Duodenal mucosa (tissue), 2 donors: ENCODE results near the gene CTRB1.
"Not testable (repeated sequence)": the region's sequence is repeated elsewhere in the genome, so short reads cannot be mapped to it uniquely, and the experiment has no call there.

Experiments used
- H3K27ac ChIP-seq: one replicate; pipeline ENCODE4 v1.7.0; 2013; ENCODE audit warnings: low read depth, low read length
- H3K27me3 ChIP-seq, 2 donors: one replicate each; pipeline ENCODE4 v1.7.0; 2013; ENCODE audit warnings: low read length in 2 of 2, control low read depth in 1 of 2; ENCODE audit not compliant: insufficient read depth in 2 of 2, control insufficient read depth in 1 of 2
- H3K36me3 ChIP-seq, 2 donors: one replicate each; pipeline ENCODE4 v1.7.0; 2013; ENCODE audit warnings: low read length in 2 of 2, control low read depth in 1 of 2; ENCODE audit not compliant: insufficient read depth in 2 of 2, control insufficient read depth in 1 of 2
- H3K4me1 ChIP-seq, 2 donors: one replicate each; pipeline ENCODE4 v1.7.0; 2013; ENCODE audit warnings: low read length in 2 of 2, control low read depth in 1 of 2; ENCODE audit not compliant: insufficient read depth in 2 of 2, control insufficient read depth in 1 of 2
- H3K4me3 ChIP-seq, 2 donors: one replicate each; pipeline ENCODE4 v1.7.0; 2013; ENCODE audit warnings: low read length in 2 of 2, low read depth in 1 of 2
- H3K9ac ChIP-seq, 2 donors: one replicate each; pipeline ENCODE4 v1.7.0; 2013; ENCODE audit warnings: low read length in 2 of 2, low read depth in 1 of 2
- H3K9me3 ChIP-seq, 2 donors: one replicate each; pipeline ENCODE4 v1.7.0; 2013; ENCODE audit warnings: low read length in 2 of 2, control low read depth in 1 of 2; ENCODE audit not compliant: control insufficient read depth in 1 of 2

Gene CTRB1

DNA sequence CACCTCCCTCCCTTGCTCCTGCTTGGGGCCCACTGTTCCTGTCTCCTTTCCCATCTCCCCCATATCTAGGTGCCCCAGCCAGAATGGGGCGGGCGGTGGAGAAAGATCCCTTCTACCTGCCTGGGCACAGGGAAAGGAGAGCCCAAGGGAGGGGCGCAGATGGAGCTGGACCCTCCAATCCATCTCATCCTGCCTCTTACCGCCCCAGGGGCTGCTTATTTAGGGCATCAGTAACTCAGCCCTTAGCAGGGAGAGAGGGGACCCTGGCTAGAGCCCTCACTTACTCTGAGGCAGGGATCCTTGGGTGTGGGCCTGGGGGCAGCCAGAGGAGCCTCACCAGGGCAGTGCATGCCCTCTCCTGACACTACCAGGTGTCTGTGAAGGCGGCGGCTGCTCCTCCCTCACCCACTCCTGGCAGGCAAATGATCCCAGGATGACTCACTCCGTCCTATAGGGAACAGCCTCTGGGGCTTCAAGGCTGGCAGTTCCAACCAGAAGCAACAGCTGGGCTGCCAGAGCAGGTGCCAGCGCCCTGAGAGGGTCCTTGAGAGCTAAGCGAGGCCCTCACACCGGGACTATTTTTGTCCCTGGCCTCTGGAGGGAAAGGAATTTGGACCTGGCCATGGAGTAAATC, 49.0 kb downstream of the CTRB1 start:
- H3K9me3 ChIP-seq = no peaks in the 10 kb centered on the region
- H3K36me3 ChIP-seq = no peaks in the 10 kb centered on the region
- H3K27ac ChIP-seq = no peak overlapping the region
- H3K4me1 ChIP-seq = peaks cover 24 to 42% of the 10 kb centered on the region in 2 donors
- H3K9ac ChIP-seq = peak overlapping the region in 1 of 2 donors; percentile 6
- no peak overlapping the region for H3K4me3 ChIP-seq
- no peaks in the 10 kb centered on the region for H3K27me3 ChIP-seq

GRCh38 chr16:75269358-75269757, 50.6 kb downstream of the CTRB1 start:
- H3K36me3 ChIP-seq, H3K4me3 ChIP-seq, H3K9ac ChIP-seq, H3K9me3 ChIP-seq, H3K27me3 ChIP-seq, H3K27ac ChIP-seq: not testable (repeated sequence)
- H3K4me1 ChIP-seq = peaks cover 8 to 26% of the 10 kb centered on the region in 2 donors

DNA sequence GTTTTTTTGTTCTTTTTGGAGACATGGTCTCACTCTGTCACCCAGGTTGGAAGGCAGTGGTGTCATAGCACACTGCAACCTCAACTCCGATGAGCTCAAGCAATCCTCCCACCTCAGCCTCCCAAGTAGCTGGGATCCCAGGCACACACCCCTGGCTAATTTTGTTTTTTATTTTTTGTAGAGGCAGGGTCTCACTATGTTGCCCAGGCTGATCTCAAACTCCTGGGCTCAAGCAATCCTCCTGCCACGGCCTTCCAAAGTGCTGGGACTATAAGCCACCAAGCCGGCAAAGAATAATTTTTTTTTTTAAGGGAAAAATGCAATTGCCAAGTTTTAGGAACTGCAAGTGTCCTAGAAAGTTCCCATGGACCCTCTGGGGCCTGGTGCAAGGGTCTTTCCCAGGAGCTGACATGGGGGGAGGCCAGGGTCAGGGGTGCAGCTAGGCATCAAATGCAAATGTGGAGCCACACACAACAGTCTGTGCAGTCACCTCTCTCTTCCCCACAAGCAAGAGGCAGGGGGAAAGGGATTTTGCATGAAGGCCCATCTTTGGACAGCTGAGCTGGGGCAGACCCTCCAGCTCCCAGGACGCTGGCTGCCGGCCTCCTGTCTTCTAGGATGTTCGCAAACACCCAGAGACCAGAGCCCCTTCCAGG, 52.8 kb downstream of the CTRB1 start:
- no peaks in the 10 kb centered on the region for H3K36me3 ChIP-seq
- H3K9ac ChIP-seq = no peak overlapping the region
- H3K27me3 ChIP-seq = peaks cover 0 to 3% of the 10 kb centered on the region in 2 donors
- peaks cover under 1 to 12% of the 10 kb centered on the region in 2 donors for H3K4me1 ChIP-seq
- H3K9me3 ChIP-seq = no peaks in the 10 kb centered on the region
- H3K27ac ChIP-seq = no peak overlapping the region
- H3K4me3 ChIP-seq = no peak overlapping the region

DNA sequence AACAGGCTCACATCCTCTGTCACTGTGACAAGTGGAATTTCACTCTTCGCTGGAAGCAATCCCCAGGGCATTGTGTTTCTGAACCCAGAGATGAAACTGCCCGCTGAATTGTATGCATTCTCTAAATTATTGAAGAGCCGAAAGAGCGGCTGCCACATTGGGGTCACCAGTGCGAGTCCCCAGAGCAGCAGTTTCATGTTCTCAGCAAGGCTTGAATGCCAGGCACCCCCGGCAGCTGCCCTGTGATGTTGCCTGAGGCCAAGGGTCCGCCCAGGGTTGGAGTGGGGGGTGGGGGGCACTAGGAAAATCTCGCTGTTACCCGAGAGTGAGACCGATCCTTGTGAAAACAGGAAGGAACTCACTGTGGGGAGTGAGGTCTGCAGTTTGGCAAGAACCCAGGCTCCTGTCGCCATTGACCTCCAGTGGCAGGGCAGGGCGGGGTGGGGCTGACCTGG, 53.3 kb downstream of the CTRB1 start:
- no peaks in the 10 kb centered on the region for H3K36me3 ChIP-seq
- H3K4me3 ChIP-seq = no peak overlapping the region
- no peak overlapping the region for H3K27ac ChIP-seq
- H3K9ac ChIP-seq = no peak overlapping the region
- H3K4me1 ChIP-seq = peaks cover 0 to 8% of the 10 kb centered on the region in 2 donors
- no peaks in the 10 kb centered on the region for H3K9me3 ChIP-seq
- peaks cover 0 to 3% of the 10 kb centered on the region in 2 donors for H3K27me3 ChIP-seq

DNA sequence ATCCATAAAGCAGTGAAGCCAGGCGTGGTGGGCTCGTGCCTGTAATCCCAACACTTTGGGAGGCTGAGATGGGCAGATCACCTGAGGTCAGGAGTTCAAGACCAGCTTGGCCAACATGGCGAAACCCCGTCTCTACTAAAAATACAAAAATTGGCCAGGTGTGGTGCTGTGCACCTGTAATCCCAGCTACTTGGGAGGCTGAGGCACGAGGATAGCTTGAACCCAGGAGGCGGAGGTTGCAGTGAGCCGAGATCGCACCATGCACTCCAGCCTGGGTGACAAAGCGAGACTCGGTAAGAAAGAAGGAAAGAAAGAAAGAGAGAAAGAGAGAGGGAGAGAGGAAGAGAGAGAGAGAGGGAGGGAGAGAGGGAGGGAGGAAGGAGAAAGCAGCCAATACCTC, 53.8 kb downstream of the CTRB1 start:
- H3K27ac ChIP-seq, H3K4me3 ChIP-seq, H3K4me1 ChIP-seq, H3K9me3 ChIP-seq, H3K36me3 ChIP-seq, H3K27me3 ChIP-seq, H3K9ac ChIP-seq: not testable (repeated sequence)

GRCh38 chr16:75273054-75273925, 54.5 kb downstream of the CTRB1 start:
- no peak overlapping the region for H3K27ac ChIP-seq
- H3K27me3 ChIP-seq = peaks cover 0 to 3% of the 10 kb centered on the region in 2 donors
- H3K9ac ChIP-seq = no peak overlapping the region
- peaks cover 0 to under 1% of the 10 kb centered on the region in 2 donors for H3K4me1 ChIP-seq
- H3K36me3 ChIP-seq = no peaks in the 10 kb centered on the region
- no peaks in the 10 kb centered on the region for H3K9me3 ChIP-seq
- no peak overlapping the region for H3K4me3 ChIP-seq
